Left renal pelvis (tissue), 4 donors: ENCODE data around the gene COG1. TPM values are rescaled to one million over a fixed set of nuclear protein-coding genes. Genes with fewer than 3 reads are reported as not detected.

Source experiments
- polyA plus RNA-seq, 4 donors: library from polyadenylated mRNA; unstranded; fragments of 120-200 nt; gene quantifications; one replicate each; pipeline ENCODE4 v1.2.1, GENCODE V29; 2013; ENCODE audit not compliant: insufficient read length in 4 of 4

Gene COG1
- polyA plus RNA-seq, 4 donors = 39.7 to 70.5 (median 48.4) TPM

Other genes with a start within 250 kb of the COG1 start
- gene SLC39A11, start 100.4 kb upstream of the COG1 start, polyA plus RNA-seq = 10 to 100 TPM; 11.7 to 28.4 (median 24.5) TPM
- 1 to 10 TPM in 3 of 4 donors, under 1 TPM in 1; 0.55 to 2.5 (median 1.9) TPM for gene SSTR2, start 28.0 kb upstream of the COG1 start, polyA plus RNA-seq
- under 1 TPM in 1 of 4 donors, not detected in 3; 0.26 TPM for gene CPSF4L, start 68.8 kb downstream of the COG1 start, polyA plus RNA-seq
- 10 to 100 TPM; 41.9 to 63.8 (median 51.5) TPM for gene CDC42EP4, start 118.9 kb downstream of the COG1 start, polyA plus RNA-seq